GM21576 (cell line): ENCODE data around the gene FGF7.
"Not testable (repeated sequence)": the region's sequence is repeated elsewhere in the genome, so short reads cannot be mapped to it uniquely, and the experiment has no call there.

Experiments used
- ATAC-seq: cut with Tn5 transposase; IDR thresholded peaks from one replicate; pipeline ENCODE4 v1.9.1; 2021; ENCODE audit warnings: mild to moderate bottlenecking, moderate library complexity; ENCODE audit not compliant: unreplicated experiment

Gene FGF7

GRCh38 chr15:49438962-49439631 is 16.1 kb downstream of the FGF7 start:
- peak; percentile 93 for ATAC-seq

- ATAC-seq, result no peak
Observed at GRCh38 chr15:49439678-49440395, 16.8 kb downstream of the FGF7 start.

GRCh38 chr15:49441356-49441755 is 18.3 kb downstream of the FGF7 start:
- ATAC-seq, result no peak

GRCh38 chr15:49441816-49442215 is 18.8 kb downstream of the FGF7 start:
- no peak for ATAC-seq

- ATAC-seq, result no peak
Observed at GRCh38 chr15:49452595-49452994, 29.6 kb downstream of the FGF7 start.

GRCh38 chr15:49456166-49456565 is 33.1 kb downstream of the FGF7 start:
- no peak for ATAC-seq

GRCh38 chr15:49458145-49458544 is 35.1 kb downstream of the FGF7 start:
- no peak for ATAC-seq

GRCh38 chr15:49460411-49460941 is 37.4 kb downstream of the FGF7 start:
- no peak for ATAC-seq

- no peak for ATAC-seq
Observed at GRCh38 chr15:49462232-49462844, 39.3 kb downstream of the FGF7 start.

- no peak for ATAC-seq
Observed at GRCh38 chr15:49464522-49464921, 41.5 kb downstream of the FGF7 start.

- ATAC-seq, result no peak
Observed at GRCh38 chr15:49466119-49466518, 43.1 kb downstream of the FGF7 start.

GRCh38 chr15:49467746-49468480 is 44.9 kb downstream of the FGF7 start:
- ATAC-seq, result no peak

- no peak for ATAC-seq
Observed at GRCh38 chr15:49468481-49468839, 45.4 kb downstream of the FGF7 start.

- not testable (repeated sequence) for ATAC-seq
Observed at GRCh38 chr15:49471248-49471647, 48.2 kb downstream of the FGF7 start.

- peak; percentile 90 for ATAC-seq
Observed at GRCh38 chr15:49471733-49472132, 48.7 kb downstream of the FGF7 start.

GRCh38 chr15:49472338-49472737 is 49.3 kb downstream of the FGF7 start:
- ATAC-seq, result no peak

GRCh38 chr15:49473031-49473430 is 50.0 kb downstream of the FGF7 start:
- no peak for ATAC-seq

- ATAC-seq, result not testable (repeated sequence)
Observed at GRCh38 chr15:49478021-49478420, 55.0 kb downstream of the FGF7 start.

- ATAC-seq, result not testable (repeated sequence)
Observed at GRCh38 chr15:49478982-49479381, 55.9 kb downstream of the FGF7 start.

GRCh38 chr15:49485401-49485800 is 62.4 kb downstream of the FGF7 start:
- not testable (repeated sequence) for ATAC-seq

GRCh38 chr15:49490966-49491365 is 67.9 kb downstream of the FGF7 start:
- ATAC-seq, result no peak
